ENCODE results near the gene IGFN1.

DNA sequence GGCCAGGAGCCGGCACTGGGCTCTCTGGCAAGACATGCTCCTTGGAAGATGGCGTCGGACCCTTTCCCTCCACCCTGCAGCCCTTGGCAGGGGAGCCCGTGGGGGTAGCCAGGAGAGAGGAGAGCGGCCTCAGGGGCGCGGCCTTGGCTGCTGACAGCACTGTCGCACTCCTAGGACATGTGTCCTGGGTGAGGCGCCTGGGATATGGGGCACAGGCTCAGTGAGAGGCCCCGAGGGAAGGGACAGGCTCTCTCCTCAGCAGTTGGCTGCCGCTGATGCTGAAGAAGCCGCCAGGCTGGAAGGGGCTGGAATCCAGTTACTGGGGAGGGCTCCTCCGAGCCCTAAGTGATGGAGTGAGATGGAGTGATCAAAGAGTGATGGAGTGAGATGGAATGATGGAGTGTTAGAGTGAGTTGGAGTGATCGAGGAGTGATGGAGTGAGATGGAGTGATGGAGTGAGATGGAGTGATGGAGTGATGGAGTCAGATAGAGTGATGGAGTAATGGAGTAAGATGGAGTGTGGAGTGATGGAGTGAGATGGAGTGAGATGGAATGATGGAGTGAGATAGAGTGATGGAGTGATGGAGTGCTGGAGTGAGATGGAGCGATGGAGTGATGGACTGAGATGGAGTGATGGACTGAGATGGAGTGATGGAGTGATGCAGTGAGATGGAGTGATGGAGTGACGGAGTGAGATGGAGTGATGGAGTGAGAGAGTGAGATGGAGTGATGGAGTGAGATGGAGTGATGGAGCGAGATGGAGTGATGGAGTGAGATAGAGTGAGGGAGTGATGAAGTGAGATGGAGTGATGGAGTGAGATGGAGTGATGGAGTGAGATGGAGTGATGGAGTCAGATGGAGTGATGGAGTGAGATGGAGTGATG is 65.1 kb downstream of the IGFN1 start:
- no peak for TF ChIP-seq POLR2A (IDR thresholded peaks at IDR 0.05)
- TF ChIP-seq, protein P1, sequence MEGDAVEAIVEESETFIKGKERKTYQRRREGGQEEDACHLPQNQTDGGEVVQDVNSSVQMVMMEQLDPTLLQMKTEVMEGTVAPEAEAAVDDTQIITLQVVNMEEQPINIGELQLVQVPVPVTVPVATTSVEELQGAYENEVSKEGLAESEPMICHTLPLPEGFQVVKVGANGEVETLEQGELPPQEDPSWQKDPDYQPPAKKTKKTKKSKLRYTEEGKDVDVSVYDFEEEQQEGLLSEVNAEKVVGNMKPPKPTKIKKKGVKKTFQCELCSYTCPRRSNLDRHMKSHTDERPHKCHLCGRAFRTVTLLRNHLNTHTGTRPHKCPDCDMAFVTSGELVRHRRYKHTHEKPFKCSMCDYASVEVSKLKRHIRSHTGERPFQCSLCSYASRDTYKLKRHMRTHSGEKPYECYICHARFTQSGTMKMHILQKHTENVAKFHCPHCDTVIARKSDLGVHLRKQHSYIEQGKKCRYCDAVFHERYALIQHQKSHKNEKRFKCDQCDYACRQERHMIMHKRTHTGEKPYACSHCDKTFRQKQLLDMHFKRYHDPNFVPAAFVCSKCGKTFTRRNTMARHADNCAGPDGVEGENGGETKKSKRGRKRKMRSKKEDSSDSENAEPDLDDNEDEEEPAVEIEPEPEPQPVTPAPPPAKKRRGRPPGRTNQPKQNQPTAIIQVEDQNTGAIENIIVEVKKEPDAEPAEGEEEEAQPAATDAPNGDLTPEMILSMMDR (IDR thresholded peaks at IDR 0.05), result no peak
